ENCODE results near the gene TP53I3.
A peak's percentile ranks its signal among the peaks of the same experiment; 100 is the strongest.
"Not testable (repeated sequence)": the region's sequence is repeated elsewhere in the genome, so short reads cannot be mapped to it uniquely, and the experiment has no call there.

The TP53I3 gene

DNA sequence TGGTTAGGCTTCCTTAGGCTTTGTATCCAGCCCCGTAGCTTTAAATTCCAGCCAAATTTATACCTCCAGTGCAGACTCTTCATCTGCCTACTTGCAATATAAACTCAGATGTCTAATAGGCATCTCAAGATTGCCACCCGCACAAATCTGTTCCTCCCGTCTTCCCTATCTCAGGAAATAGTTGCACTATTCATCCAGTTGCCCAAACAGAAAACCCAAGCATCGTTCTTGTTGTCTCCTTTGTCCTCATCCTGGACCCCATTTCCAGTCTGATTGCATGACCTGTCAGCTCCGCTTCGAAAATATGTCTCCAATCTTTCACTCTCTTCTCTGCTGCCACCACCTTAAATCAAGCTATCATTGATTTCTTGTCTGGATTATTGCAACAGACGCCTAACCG, 32.8 kb downstream of the TP53I3 start:
- DNase-seq: no peak

DNA sequence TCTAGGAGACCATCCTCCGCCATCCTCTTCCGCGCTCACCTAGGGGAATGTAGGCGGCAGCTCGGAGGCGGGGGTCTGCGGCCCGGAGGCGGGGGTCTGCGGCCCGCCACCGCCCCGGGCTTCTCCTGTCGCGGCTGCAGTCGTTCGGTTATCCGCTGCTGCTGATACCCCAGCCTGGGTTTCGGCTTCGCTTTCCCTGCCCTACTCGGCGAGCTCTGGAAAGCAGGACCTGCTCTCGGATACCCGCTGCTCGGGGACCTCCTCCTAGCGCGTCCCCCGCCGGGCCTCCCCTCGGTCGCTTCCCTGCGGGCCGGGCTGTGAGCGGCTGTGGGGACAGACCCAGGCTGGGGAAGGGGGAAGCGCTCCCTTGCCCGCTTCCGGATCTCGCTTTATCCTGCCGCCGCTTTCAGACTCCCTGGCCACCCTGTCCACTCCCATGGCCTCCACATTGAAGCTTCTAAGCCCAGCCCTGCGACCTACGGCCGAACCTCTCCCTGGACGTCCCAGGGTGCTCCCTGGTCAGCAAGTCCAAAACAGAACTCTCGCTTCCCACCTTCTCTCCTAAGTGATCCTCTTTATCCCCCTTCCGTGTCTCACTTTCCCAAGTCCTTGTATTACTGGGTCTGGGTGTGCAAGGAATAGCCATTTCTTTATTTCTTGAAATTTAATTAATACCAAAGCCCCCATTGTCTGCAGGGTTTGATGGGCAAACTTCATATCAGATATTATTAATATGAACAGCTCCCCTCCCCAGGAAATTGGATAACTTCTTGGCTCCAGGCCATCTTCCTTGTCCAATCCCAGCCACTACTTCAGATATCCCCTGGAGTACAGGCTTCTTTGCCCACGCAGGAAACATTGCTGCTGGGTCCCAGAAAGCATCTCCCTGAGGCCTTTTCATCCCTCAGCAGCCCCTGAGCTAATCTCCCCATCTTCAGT, 34.3 kb downstream of the TP53I3 start:
- peak; percentile 50 for DNase-seq

DNA sequence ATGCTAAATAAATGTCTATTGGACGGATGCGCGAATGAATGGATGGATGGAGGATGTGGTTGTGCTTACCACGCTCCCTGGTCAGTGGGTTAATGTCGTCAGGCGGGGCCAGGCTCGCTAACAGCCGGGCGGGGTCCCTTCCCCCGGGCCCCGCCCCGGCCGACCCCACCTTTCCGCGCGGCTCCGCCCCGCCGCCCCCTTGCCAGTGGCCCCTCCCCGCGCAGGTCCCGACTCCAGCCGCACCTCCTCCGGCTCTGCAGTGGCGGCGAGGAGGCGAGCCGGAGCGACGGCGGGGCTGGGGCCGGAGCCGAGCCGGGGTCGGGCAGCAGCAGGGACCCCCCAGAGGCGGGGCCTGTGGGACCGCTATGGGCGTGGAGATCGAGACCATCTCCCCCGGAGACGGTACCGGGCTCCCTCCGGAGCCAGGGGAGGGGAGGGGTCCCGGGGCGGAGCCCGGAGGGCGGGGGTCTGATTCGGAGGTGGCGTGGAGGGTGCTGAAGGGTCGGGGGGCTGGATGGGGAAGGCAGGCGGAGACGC, 35.1 kb downstream of the TP53I3 start, which contains the start of gene FKBP1B:
FKBP1B (plus strand) TSS at position 257 of the 537 bp plus-strand sequence; CDS start at position 366, 109 bp downstream.
- peak; percentile 91 for DNase-seq

DNA sequence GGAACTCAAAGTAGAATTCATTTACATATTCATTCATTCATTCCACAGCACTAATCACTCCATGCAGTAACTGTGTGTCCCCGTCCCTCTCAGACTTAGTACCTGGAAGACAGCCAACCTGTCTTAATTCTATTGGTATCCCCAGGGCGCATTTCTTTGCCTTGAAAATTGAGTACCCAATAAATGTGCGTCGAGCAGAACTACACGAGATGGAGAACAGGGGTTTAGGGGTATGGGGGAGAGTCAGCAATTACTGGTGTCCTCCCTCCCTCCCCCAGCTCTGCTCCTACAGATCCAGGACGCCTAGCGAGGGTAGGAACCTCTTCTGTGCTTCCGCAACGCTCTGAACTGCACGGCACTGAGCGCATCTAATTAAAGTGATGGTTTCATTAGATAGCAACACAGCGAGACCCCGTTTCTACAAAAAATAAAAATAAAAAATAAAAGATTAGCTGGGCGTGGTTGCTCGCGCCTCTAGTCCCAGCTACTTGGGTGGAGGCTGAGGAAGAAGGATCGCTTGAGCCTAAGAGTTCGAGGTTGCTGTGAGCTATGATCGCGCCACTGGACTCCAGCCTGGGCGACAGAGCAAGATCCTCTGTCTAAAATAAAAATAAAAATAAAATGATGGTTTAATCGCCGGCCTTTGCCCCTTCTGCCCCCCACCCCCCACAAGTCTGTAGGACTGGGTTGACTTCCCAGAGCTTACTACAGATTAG, 35.7 kb downstream of the TP53I3 start:
- DNase-seq: peak; percentile 61

DNA sequence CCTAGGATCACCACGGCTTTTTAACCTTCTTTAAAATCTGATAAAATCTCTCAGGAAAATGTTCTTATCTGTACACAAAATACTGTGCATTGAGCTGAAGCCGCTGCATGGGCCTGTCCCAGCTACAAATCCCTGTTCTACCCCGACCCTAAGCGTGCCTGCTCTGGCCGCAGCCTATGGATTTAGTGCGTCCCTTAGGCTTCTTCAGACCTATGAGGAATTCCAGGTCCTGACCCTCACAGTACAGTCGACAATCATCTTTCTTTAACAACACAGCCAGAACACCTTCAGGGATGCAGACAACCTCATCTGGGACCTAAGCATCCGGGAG, 37.0 kb downstream of the TP53I3 start:
- DNase-seq: peak; percentile 68

DNA sequence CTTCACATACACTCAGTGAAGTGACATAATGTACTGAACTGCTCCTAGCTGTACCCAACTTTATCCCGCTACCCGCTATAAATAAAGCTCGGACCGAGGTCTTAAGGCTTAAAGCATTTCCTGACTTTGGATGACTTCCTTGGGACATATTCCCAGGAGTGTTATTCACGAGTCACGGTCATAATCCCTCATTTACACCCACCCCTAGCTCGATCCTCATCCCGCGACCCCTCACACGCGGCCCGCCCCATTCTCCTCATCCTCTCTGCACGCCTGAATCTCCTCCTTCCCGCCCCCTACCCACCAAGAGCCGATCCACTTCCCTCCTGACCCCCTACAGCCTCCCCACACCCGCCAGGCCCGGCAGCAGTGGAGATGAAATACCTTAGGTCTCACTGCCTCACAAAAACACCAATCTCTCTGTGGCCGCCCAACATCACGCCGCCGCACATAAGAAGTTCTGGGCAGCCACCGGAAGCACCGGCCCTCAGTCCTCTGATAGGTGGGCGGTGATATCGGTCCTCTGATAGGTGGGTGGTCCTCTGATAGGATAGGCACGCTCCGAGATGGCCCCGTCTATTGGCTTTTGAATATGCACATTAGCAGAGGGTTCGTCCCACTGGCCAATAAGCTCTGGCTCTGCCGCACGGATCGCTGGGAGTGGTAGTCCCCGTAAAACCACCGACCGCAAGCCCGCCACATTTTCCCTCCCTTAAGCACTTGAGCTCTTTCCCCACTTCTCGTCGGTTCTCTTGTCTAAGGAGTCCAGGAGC, 37.5 kb downstream of the TP53I3 start, which contains the start of gene WDCP:
WDCP (minus strand) TSS at position 462 of the 773 bp plus-strand sequence. CDS start 7,897 bp downstream, outside the sequence.
- DNase-seq: peak; percentile 99

DNA sequence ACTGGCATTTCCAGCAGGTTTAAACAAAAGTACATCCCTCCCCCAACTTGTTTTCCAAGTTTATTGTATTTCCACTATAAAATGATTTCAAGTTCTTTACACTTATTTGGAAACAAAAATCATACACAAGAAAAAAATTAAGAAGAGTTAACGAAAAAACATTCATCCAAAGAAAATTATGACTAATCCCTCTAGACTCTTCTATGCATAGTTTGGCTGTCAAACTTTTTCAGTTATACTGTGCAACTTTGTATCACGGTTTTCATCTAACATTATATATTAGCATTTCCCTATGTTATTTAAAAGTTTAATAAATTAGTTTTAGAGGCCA, 38.1 kb downstream of the TP53I3 start:
- DNase-seq: no peak

DNA sequence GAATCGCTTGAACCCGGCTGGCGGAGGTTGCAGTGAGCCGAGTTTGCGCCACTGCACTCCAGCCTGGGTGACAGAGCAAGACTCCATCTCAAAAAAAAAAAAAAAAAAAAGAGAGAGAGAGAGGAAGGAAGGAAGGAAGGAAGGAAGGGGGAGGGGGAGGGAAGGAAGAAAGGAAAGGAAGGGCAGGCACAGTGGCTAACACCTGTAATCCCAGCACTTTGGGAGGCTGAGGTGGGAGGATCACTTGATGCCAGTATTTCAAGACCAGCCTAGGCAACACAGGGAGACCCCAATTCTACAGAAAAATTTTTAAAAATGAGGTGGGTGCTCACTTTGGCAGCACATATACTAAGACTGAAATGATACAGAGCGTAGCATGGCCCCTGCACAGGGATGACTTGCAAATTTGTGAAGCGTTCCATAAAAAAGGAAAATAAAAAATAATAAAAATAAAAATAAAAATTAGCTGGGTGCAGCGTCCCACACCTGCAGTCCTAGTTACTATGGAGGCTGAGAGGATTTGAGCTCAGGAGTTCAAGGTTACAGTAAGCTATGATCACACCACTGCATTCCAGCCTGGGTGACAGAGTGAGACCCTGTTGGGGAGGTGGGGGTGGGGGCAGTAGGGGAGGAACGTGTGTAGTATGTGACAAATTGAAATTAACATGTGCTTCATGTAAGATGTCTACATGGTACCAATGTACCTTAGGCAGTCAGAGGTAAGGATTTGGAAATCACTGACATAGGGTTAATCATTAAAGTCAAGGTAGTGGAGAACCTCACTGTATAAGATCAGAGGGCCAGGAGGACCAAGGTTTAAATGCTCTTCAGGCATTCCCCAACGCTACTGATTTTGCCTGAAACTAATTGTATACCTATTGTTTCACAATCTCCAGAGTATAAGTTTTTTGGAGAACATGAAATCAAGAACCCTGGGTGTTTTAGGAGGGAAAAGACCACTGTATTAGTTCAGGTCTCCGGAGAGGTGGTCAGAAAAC, 38.8 kb downstream of the TP53I3 start:
- no peak for DNase-seq

DNA sequence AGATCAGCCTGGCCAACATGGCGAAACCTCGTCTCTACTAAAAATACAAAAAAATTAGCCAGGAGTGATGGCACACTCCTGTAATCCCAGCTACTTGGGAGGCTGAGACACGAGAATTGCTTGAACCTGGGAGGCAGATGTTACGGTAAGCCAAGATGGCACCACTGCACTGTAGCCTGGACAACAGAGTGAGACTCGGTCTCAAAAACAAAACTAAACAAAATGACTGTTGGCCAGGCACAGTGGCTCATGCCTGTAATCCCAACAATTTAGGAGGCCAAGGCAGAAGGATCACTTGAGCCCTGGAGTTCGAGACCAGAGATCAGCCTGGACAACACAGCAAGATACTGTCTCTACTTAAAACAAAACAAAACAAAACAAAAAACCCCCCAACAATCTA, 41.5 kb downstream of the TP53I3 start:
- DNase-seq: not testable (repeated sequence)

DNA sequence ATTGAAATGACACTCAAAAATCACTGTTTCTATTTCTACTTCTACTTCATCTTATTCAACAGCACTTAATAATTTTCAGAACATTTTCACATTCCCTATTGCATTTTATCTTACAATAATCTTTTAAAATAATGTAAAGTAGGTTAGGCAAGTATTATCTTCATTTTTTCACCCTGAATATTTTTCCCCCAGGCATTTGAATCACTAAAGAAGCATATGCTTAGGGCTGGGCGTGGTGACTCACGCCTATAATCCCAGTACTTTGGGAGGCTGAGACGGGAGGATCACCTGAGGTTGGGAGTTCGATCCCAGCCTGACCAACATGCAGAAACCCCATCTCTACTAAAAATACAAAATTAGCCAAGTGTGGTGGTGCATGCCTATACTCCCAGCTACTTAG, 44.1 kb downstream of the TP53I3 start:
- no peak for DNase-seq

DNA sequence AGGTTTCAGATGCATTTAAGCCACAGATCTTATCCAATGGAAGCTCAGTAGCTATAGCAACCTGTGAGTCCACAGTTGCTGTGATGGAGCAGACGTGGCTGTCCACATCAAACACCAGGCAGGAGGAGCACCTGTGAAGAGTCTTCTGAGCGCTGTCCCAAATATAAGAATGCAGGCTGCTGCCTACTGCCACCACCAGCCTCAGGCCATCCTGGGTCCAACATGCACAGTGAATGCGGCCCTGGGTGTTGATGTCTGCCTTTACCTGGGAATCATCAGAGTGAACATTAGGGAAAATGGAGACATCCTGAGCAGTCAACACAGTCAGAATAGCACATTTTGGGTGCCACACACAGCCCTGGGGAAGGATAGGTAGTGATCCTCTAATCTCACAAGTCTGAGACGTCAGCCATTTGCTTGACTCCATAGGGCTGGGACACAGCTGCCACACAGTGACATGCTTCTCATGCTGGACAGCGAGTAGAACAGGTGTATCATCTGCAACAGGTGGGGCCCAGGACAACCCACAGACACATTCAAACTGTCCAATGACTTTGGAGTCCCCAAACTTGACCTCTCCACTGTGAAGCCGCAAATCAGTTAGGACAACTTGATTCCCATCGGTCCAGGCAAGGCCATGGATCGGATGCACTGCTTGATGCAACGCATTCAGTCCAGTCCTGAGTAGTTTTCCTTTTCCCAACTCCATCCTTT, 45.7 kb downstream of the TP53I3 start:
- DNase-seq: no peak

All from NCI-H146 (cell line).